Right ventricle myocardium superior (tissue), 1 donor: Measurements from ENCODE around the gene OMA1. TPM values are rescaled to one million over a fixed set of nuclear protein-coding genes. Genes with fewer than 3 reads are reported as not detected.
"Not testable (repeated sequence)": the region's sequence is repeated elsewhere in the genome, so short reads cannot be mapped to it uniquely, and the experiment has no call there.

Experiments
- ATAC-seq: fragments of 200-7000 bp; cut with Tn5 transposase; one replicate; pipeline ENCODE4 v1.9.1; 2020; ENCODE audit warnings: mild to moderate bottlenecking; ENCODE audit not compliant: poor library complexity
- DNase-seq: peaks from one replicate; pipeline ENCODE4 v3.0.0-alpha.2; 2020
- intact Hi-C: fragments of 100-400 bp; cut with DNase I; formaldehyde crosslinking; loops from one replicate; pipeline ENCODE4 v1.11.2; 2022
- total RNA-seq: library from RNA; stranded (reverse); fragmentation: NEBNext Ultra II Directional; extraction: Animal tissue kit (Norgen Biotek cat#: 25700); gene quantifications from one replicate; pipeline ENCODE4 v1.2.1, GENCODE V29; 2021
- donor health status: DM: no; HTN: yes; CAD: no; lungs with severe emphysema.

The OMA1 gene
- total RNA-seq, 1 donor from 2014 or later, result 32.9 TPM

DNA sequence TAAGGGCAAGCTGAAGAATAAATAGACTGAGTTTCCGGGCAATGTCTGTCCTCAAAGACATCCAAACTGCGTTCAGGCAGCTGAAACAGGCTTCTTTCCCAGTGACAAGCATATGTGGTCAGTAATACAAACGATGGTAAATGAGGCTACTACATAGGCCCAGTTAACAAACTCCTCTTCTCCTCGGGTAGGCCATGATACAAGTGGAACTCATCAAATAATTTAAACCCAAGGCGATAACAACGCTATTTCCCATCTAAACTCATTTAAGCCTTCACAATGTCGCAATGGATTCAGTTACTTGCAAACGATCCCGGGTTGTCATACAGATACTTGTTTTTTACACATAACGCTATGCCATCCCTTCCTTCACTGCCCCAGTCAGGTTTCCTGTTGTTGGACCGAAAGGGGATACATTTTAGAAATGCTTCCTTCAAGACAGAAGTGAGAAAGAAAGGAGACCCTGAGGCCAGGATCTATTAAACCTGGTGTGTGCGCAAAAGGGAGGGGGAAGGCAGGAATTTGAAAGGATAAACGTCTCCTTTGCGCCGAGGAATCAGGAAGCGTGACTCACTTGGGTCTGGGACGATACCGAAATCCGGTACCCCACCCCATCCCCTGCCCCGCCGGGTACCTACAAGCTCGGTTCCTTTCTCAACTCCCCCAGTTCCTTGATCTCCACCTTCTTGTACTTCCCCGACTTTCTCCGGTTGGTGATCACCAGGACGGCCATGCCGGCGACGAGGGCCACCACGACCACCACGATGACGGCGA lies 29.2 kb upstream of the OMA1 start:
- ATAC-seq (no peak), DNase-seq (no peak)

GRCh38 chr1:58574816-58575215 lies 28.3 kb upstream of the OMA1 start:
- no peak for ATAC-seq
- intact Hi-C loops, result no loop called here
- no peak for DNase-seq

More for the DNA sequence above, 29.2 kb upstream of the OMA1 start:
- intact Hi-C loops, result no loop called here

- ATAC-seq (no peak), DNase-seq (no peak)
- intact Hi-C loops, result no loop called here
Measured at GRCh38 chr1:58573705-58574591, 27.4 kb upstream of the OMA1 start.

DNA sequence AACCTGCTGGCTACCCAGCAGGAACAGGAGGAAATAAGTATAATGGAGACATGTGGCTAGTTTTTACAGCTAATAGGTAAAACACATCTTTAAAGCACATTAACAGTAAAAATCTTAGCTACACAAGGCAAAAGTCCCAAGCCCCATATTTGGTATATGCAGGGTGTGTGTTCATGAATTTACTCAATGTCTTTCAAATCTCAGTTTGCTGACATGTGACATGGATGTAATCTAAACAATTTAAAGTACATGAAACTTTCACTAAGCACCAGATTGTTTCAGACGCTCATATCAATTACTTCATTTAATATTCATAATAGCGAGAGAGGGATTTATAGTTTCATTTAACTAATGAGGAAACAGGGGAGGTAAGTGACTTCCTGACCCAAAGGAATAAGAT lies 26.6 kb upstream of the OMA1 start:
- ATAC-seq, result no peak
- DNase-seq, result no peak
- intact Hi-C loops, result no loop called here

DNA sequence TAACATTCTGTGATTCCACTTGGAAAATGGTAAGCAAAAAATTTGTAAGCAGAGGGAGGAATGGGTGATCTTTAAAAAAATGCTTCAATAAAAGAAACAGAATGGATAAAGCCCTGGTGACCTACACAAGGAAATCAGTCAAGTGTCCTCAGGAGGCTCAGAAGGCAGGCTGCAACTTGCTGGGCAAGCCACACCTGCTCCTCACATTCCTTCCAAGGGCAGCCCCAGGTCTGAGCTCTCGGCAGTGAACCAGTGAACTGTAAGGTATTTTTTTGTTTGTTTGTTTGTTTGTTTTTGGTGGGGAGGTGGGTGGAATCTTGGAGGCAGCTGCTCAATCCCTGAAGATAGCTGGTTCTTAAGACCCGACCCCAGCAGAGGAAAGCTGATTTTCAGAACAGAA lies 26.2 kb upstream of the OMA1 start:
- intact Hi-C loops, result no loop called here

GRCh38 chr1:58571616-58572015 lies 25.1 kb upstream of the OMA1 start:
- DNase-seq, result no peak
- intact Hi-C loops, result no loop called here
- ATAC-seq, result no peak

More for the DNA sequence above, 26.2 kb upstream of the OMA1 start:
- ATAC-seq (no peak), DNase-seq (no peak)

GRCh38 chr1:58570817-58571216 lies 24.3 kb upstream of the OMA1 start:
- DNase-seq (no peak), ATAC-seq (no peak)
- intact Hi-C loops, result no loop called here

DNA sequence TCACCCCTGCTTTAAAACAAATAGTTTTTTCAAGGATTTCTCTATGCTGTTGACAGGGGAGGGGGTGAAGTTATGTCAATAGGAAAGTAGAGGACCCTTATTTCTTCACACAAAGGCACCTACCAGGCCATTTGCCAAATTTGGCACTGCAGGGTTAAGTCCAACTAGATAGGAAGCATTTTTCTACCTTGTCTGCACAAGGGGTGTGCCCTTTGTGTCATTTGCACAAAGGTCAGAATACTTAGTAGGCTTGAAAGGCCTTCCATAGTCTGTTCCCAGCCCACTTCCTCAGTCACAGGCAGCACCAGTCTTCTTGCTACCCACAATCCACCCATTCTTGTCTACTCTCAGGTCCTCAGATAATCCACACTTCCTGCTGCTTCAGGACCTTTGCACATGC lies 23.6 kb upstream of the OMA1 start:
- ATAC-seq (no peak), DNase-seq (no peak)
- intact Hi-C loops, result no loop called here

DNA sequence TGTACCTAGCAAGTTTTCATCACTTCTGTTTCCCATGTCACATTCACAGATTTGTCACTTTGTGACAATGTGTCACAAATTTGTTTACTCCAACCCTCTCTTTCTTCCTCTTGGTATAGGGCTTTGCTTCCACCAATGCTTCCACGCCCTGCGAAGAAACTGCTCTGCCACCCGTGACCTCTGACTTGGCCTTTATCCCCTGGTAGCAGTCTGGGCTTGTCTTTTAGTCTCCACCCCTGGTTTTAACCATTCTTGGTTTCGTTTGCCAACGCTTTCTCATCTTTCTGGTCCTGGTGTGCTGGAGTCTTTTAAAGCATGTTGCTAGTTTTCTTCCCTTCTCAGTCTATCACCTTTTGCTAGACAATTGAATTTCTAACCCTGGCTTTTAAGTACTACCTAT lies 22.4 kb upstream of the OMA1 start:
- intact Hi-C loops, result no loop called here
- DNase-seq, result no peak
- ATAC-seq, result no peak

- intact Hi-C loops, result no loop called here
- no peak for DNase-seq
- ATAC-seq, result no peak
Measured at GRCh38 chr1:58568271-58568860, 21.8 kb upstream of the OMA1 start.

DNA sequence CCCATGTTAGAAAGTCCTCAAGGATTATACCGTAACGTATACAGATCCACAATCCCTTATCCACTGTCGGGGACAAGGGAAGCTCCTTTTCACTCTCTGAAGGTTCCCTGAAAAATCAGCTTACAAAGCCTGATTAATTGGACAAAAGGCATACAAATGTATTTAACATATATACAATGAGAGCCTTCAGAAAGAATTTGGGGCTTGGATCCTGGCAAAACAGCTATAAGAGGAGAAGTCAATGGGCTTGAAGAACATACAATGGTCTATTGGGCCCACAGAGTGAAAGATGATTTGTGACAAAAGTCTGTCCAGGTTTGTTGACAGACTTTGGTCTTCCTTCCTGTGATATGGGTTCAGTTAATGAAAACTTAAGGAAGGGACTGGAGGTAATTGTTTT lies 19.8 kb upstream of the OMA1 start:
- DNase-seq (no peak), ATAC-seq (no peak)
- intact Hi-C loops, result no loop called here

DNA sequence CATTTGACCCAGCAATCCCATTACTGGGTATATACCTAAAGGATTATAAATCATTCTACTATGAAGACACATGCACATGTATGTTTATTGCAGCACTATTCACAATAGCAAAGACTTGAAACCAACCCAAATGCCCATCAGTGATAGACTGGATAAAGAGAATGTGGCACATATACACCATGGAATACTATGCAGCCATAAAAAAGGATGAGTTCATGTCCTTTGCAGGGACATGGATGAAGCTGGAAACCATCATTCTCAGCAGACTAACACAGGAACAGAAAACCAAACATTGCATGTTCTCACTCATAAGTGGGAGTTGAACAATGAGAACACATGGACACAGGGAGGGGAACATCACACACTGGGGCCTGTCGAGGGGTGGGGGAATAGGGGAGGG lies 17.2 kb upstream of the OMA1 start:
- intact Hi-C loops, ATAC-seq, DNase-seq: not testable (repeated sequence)

DNA sequence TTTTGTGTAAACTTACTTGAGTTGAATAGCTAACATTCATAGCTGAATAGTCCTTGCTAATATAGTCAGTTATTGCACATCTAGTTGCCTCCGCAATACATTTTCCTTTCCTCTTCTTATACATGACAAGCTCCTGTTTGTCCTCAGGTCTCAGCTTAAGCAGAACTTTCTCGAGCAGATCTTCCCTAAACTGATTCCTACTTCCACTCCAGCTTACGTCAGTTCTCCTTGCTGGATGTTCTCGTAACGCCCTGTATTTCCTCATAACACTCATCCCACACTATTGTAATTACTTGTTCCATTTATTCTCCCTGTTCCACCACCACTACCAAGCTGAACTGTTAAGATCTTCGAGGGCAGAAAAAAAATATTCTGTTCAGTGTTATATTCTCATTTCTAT lies 15.1 kb upstream of the OMA1 start:
- no peak for ATAC-seq
- intact Hi-C loops, result no loop called here
- no peak for DNase-seq

DNA sequence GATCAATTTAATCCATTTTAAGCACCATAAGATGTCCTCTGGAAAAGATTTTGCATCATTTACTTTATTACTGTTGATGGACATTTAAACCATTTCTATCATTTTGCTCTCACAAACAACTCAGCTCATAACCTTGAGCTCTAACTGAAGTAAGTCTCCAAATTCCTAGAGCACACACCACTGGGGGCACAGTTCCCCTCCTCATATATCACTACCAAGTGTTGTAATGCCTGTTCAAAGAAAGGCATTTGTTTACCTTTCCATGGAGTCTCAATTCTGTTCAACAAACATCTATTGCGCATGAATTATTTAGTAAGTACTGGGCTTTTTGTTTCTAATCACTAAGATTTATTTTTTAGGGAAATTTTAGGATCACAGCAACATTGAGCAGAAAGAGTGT lies 8.9 kb upstream of the OMA1 start:
- intact Hi-C loops, result no loop called here
- DNase-seq (no peak), ATAC-seq (no peak)

GRCh38 chr1:58551186-58552140 lies 4.9 kb upstream of the OMA1 start:
- DNase-seq (no peak), ATAC-seq (no peak)
- intact Hi-C loops, result no loop called here

DNA sequence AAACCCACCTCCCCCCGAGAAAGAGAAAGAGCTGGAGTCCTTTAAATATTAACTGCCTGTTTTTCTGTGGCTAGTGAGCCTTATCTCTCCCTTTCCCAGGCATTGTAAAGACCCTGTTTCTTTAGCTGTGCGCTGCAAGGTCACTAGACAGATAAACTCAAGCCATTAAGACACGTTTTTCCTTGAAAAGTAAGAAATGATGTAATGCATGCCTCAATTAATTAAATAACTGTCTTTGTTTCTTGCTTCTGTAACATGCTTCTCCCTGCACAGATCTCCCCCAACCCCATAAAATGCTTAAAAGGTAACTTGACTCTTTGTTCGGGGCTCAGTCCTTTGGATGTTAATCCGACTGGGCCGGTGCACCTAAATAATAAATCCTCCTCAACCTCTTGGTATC lies 2.8 kb upstream of the OMA1 start:
- DNase-seq, intact Hi-C loops, ATAC-seq: not testable (repeated sequence)

DNA sequence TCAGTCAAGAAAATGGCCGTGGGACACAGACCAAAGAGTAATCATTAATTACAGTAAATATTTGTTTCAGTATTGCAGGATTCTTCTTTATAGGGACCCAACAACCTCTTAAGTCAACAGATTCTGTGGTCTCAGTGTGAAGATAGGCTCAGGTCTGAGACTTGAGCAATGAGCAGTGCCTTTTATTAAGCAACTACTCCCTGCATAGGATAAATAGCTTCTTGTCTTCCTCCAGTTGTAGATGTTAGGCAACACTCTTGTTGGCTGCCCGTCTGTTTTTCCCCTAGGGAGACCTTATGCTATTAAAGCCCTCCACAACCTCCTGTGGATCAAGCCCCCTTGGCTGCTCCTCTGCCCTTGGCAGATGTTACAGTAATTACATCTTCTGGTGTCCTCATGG lies 1.8 kb upstream of the OMA1 start:
- DNase-seq (no peak), ATAC-seq (no peak)
- intact Hi-C loops, result no loop called here
